Activated T-helper 1 cell treated with anti-CD3 and anti-CD28 coated beads, Interleukin-12 subunit alpha, Interleukin-12 subunit beta, Interleukin-2, Interleukin-4 antibody, amounts not matched to agents 30 ng/mL and 10 ng/mL and 1 ng/mL, durations not matched to agents 14 hours and 24 hours and 36 hours (primary cell): Measurements from ENCODE around the gene SAV1. TPM values are rescaled to one million over a fixed set of nuclear protein-coding genes. Genes with fewer than 3 reads are reported as not detected.

Experiments
- DNase-seq: peaks from one replicate; pipeline ENCODE4 v3.0.0; 2021; ENCODE audit warnings: low spot score
- H3K27ac Mint-ChIP-seq: one replicate; pipeline ENCODE4 v1.8.0; 2021; ENCODE audit warnings: mild to moderate bottlenecking, mixed read lengths
- H3K27me3 Mint-ChIP-seq: one replicate; pipeline ENCODE4 v1.8.0; 2022; ENCODE audit warnings: mild to moderate bottlenecking, moderate library complexity, mixed read lengths; ENCODE audit not compliant: insufficient read depth
- H3K36me3 Mint-ChIP-seq: one replicate; pipeline ENCODE4 v1.8.0; 2021; ENCODE audit warnings: low read depth, mixed read lengths
- H3K4me1 Mint-ChIP-seq: one replicate; pipeline ENCODE4 v1.8.0; 2021; ENCODE audit warnings: low read depth, mixed read lengths
- H3K4me3 Mint-ChIP-seq: one replicate; pipeline ENCODE4 v1.8.0; 2021; ENCODE audit warnings: mild to moderate bottlenecking, moderate library complexity, mixed read lengths
- H3K9me3 Mint-ChIP-seq: one replicate; pipeline ENCODE4 v1.8.0; 2021; ENCODE audit warnings: mixed read lengths
- intact Hi-C: fragments of 100-400 bp; cut with micrococcal nuclease; formaldehyde crosslinking; loops from one replicate; pipeline ENCODE4 v1.15.1; 2024
- total RNA-seq: library from RNA; stranded (reverse); gene quantifications from 2 replicates; pipeline ENCODE4 v1.2.3, GENCODE V29; 2022

The SAV1 gene
- total RNA-seq, 1 donor from 2014 or later: 12.3 TPM

GRCh38 chr14:50615552-50615951 lies 52.6 kb downstream of the SAV1 start:
- DNase-seq: no peak
- Mint-ChIP-seq H3K4me1 (no peaks in the 10 kb centered on the region), H3K4me3 (no peak overlapping the region), H3K9me3 (no peaks in the 10 kb centered on the region), H3K27me3 (peaks cover 10% of the 10 kb centered on the region), H3K27ac (no peak overlapping the region), H3K36me3 (no peaks in the 10 kb centered on the region)
- intact Hi-C loops: no loop called here

GRCh38 chr14:50615056-50615455 lies 53.0 kb downstream of the SAV1 start:
- H3K27me3 Mint-ChIP-seq: peaks cover 10% of the 10 kb centered on the region
- DNase-seq: no peak
- intact Hi-C loops: no loop called here
- no peak overlapping the region for H3K27ac Mint-ChIP-seq
- no peaks in the 10 kb centered on the region for H3K9me3 Mint-ChIP-seq
- H3K36me3 Mint-ChIP-seq: no peaks in the 10 kb centered on the region
- H3K4me1 Mint-ChIP-seq: no peaks in the 10 kb centered on the region
- H3K4me3 Mint-ChIP-seq: no peak overlapping the region

- Mint-ChIP-seq H3K4me3 (no peak overlapping the region), H3K9me3 (no peaks in the 10 kb centered on the region), H3K36me3 (no peaks in the 10 kb centered on the region), H3K27ac (no peak overlapping the region), H3K4me1 (no peaks in the 10 kb centered on the region), H3K27me3 (peaks cover 13% of the 10 kb centered on the region)
- intact Hi-C loops: no loop called here
- no peak for DNase-seq
Observed at GRCh38 chr14:50612806-50613205, 55.3 kb downstream of the SAV1 start.

- DNase-seq: no peak
- Mint-ChIP-seq H3K9me3 (no peaks in the 10 kb centered on the region), H3K4me1 (peaks cover 7% of the 10 kb centered on the region), H3K36me3 (no peaks in the 10 kb centered on the region), H3K27me3 (peaks cover 16% of the 10 kb centered on the region), H3K4me3 (no peak overlapping the region), H3K27ac (no peak overlapping the region)
- intact Hi-C loops: no loop called here
Observed at GRCh38 chr14:50610465-50610864, 57.6 kb downstream of the SAV1 start.

- intact Hi-C loops: loop anchor here (5.0 kb wide), 2 partner anchors 59 to 286 kb away; partner anchors contain the start of gene SAV1
- H3K36me3 Mint-ChIP-seq: no peaks in the 10 kb centered on the region
- H3K27ac Mint-ChIP-seq: no peak overlapping the region
- no peak for DNase-seq
- peaks cover 7% of the 10 kb centered on the region for H3K4me1 Mint-ChIP-seq
- peaks cover 16% of the 10 kb centered on the region for H3K27me3 Mint-ChIP-seq
- no peaks in the 10 kb centered on the region for H3K9me3 Mint-ChIP-seq
- H3K4me3 Mint-ChIP-seq: no peak overlapping the region
Observed at GRCh38 chr14:50608302-50608851, 59.7 kb downstream of the SAV1 start.

GRCh38 chr14:50607761-50608160 lies 60.3 kb downstream of the SAV1 start:
- H3K36me3 Mint-ChIP-seq: no peaks in the 10 kb centered on the region
- no peak overlapping the region for H3K4me3 Mint-ChIP-seq
- no peaks in the 10 kb centered on the region for H3K9me3 Mint-ChIP-seq
- peaks cover 16% of the 10 kb centered on the region for H3K27me3 Mint-ChIP-seq
- no peak overlapping the region for H3K27ac Mint-ChIP-seq
- intact Hi-C loops: loop anchor here (1.0 to 5.0 kb wide), 4 partner anchors 60 to 285 kb away; partner anchors contain the start of gene SAV1
- H3K4me1 Mint-ChIP-seq: peaks cover 7% of the 10 kb centered on the region
- no peak for DNase-seq

GRCh38 chr14:50607181-50607580 lies 60.9 kb downstream of the SAV1 start:
- peaks cover 16% of the 10 kb centered on the region for H3K27me3 Mint-ChIP-seq
- DNase-seq: no peak
- H3K4me3 Mint-ChIP-seq: no peak overlapping the region
- peaks cover 7% of the 10 kb centered on the region for H3K4me1 Mint-ChIP-seq
- no peaks in the 10 kb centered on the region for H3K36me3 Mint-ChIP-seq
- peak overlapping the region; percentile 0 for H3K27ac Mint-ChIP-seq
- intact Hi-C loops: loop anchor here (1.0 to 5.0 kb wide), 4 partner anchors 60 to 285 kb away; partner anchors contain the start of gene SAV1
- H3K9me3 Mint-ChIP-seq: no peaks in the 10 kb centered on the region

- H3K27me3 Mint-ChIP-seq: peaks cover 13% of the 10 kb centered on the region
- no peak overlapping the region for H3K27ac Mint-ChIP-seq
- H3K4me3 Mint-ChIP-seq: no peak overlapping the region
- no peaks in the 10 kb centered on the region for H3K9me3 Mint-ChIP-seq
- intact Hi-C loops: loop anchor here (2.0 to 5.0 kb wide), 3 partner anchors 61 to 284 kb away; partner anchors contain the start of gene SAV1
- no peaks in the 10 kb centered on the region for H3K36me3 Mint-ChIP-seq
- peaks cover 7% of the 10 kb centered on the region for H3K4me1 Mint-ChIP-seq
- no peak for DNase-seq
Observed at GRCh38 chr14:50606468-50606867, 61.6 kb downstream of the SAV1 start.

GRCh38 chr14:50605766-50606165 lies 62.3 kb downstream of the SAV1 start:
- DNase-seq: no peak
- H3K27ac Mint-ChIP-seq: no peak overlapping the region
- no peak overlapping the region for H3K4me3 Mint-ChIP-seq
- H3K4me1 Mint-ChIP-seq: peaks cover 7% of the 10 kb centered on the region
- intact Hi-C loops: loop anchor here (2.0 to 5.0 kb wide), 3 partner anchors 62 to 283 kb away; partner anchors contain the start of gene SAV1
- H3K36me3 Mint-ChIP-seq: no peaks in the 10 kb centered on the region
- H3K9me3 Mint-ChIP-seq: no peaks in the 10 kb centered on the region
- peaks cover 6% of the 10 kb centered on the region for H3K27me3 Mint-ChIP-seq

GRCh38 chr14:50603565-50603964 lies 64.5 kb downstream of the SAV1 start:
- Mint-ChIP-seq H3K27ac (no peak overlapping the region), H3K4me3 (no peak overlapping the region), H3K36me3 (no peaks in the 10 kb centered on the region), H3K4me1 (peaks cover 7% of the 10 kb centered on the region), H3K9me3 (no peaks in the 10 kb centered on the region), H3K27me3 (peaks cover 5% of the 10 kb centered on the region)
- intact Hi-C loops: no loop called here
- DNase-seq: no peak

GRCh38 chr14:50602035-50602434 lies 66.1 kb downstream of the SAV1 start:
- no peak overlapping the region for H3K27ac Mint-ChIP-seq
- intact Hi-C loops: no loop called here
- H3K4me1 Mint-ChIP-seq: peaks cover under 1% of the 10 kb centered on the region
- no peaks in the 10 kb centered on the region for H3K36me3 Mint-ChIP-seq
- peaks cover 7% of the 10 kb centered on the region for H3K27me3 Mint-ChIP-seq
- no peak overlapping the region for H3K4me3 Mint-ChIP-seq
- no peaks in the 10 kb centered on the region for H3K9me3 Mint-ChIP-seq
- no peak for DNase-seq

- Mint-ChIP-seq H3K27me3 (peaks cover 5% of the 10 kb centered on the region), H3K4me1 (no peaks in the 10 kb centered on the region), H3K36me3 (no peaks in the 10 kb centered on the region), H3K27ac (no peak overlapping the region), H3K4me3 (no peak overlapping the region), H3K9me3 (no peaks in the 10 kb centered on the region)
- intact Hi-C loops: no loop called here
- DNase-seq: no peak
Observed at GRCh38 chr14:50601394-50601793, 66.7 kb downstream of the SAV1 start.

GRCh38 chr14:50600849-50601248 lies 67.3 kb downstream of the SAV1 start:
- Mint-ChIP-seq H3K27ac (no peak overlapping the region), H3K9me3 (no peaks in the 10 kb centered on the region), H3K4me3 (no peak overlapping the region), H3K36me3 (no peaks in the 10 kb centered on the region), H3K27me3 (peaks cover 4% of the 10 kb centered on the region), H3K4me1 (no peaks in the 10 kb centered on the region)
- DNase-seq: no peak
- intact Hi-C loops: loop anchor here (1.0 kb wide), 2 partner anchors 177 to 259 kb away; no protein-coding TSS in a partner anchor
